Kidney (tissue), 14 donors: ENCODE data around the gene PLEK2. TPM values are rescaled to one million over a fixed set of nuclear protein-coding genes. Genes with fewer than 3 reads are reported as not detected.

Experiments
- DNase-seq, 5 donors: peaks; one replicate each; pipeline ENCODE4 v3.0.0-alpha.2; 2013 to 2020
- FAIRE-seq: peaks from 2 replicates; lab custom pipeline; 2012; peaks lifted over from hg19 to GRCh38; lab: Jason Lieb, UNC
- H3K27ac ChIP-seq, 2 donors: one replicate each; pipeline ENCODE4 v1.7.0; 2013; ENCODE audit warnings: low read depth in 2 of 2, low read length in 2 of 2, inconsistent platforms in 1 of 2
- H3K27me3 ChIP-seq: one replicate; pipeline ENCODE4 v1.7.1; 2013; ENCODE audit warnings: low read length, inconsistent platforms; ENCODE audit not compliant: control insufficient read depth, insufficient read depth
- H3K36me3 ChIP-seq, 3 donors: one replicate each; pipeline versions ENCODE4 v1.7.0 to v1.7.1; 2013; ENCODE audit warnings: low read length in 3 of 3, control low read depth in 1 of 3, inconsistent platforms in 1 of 3; ENCODE audit not compliant: insufficient read depth in 3 of 3, control insufficient read depth in 2 of 3
- H3K4me1 ChIP-seq, 3 donors: one replicate each; pipeline versions ENCODE4 v1.7.0 to v1.7.1; 2013; ENCODE audit warnings: low read length in 3 of 3, inconsistent platforms in 1 of 3, low read depth in 1 of 3; ENCODE audit not compliant: control insufficient read depth in 2 of 3, insufficient read depth in 2 of 3
- H3K4me3 ChIP-seq, 3 donors: one replicate each; pipeline versions ENCODE4 v1.7.0 to v1.8.1; 2013; ENCODE audit warnings: low read length in 3 of 3, control low read depth in 1 of 3, inconsistent platforms in 1 of 3
- H3K9ac ChIP-seq, 3 donors: one replicate each; pipeline versions ENCODE4 v1.7.0 to v1.7.1; 2013; ENCODE audit warnings: low read length in 3 of 3, control low read depth in 1 of 3, inconsistent platforms in 1 of 3
- H3K9me3 ChIP-seq, 3 donors: one replicate each; pipeline versions ENCODE4 v1.7.0 to v1.7.1; 2013; ENCODE audit warnings: low read length in 3 of 3, control low read depth in 1 of 3, inconsistent platforms in 1 of 3; ENCODE audit not compliant: control insufficient read depth in 2 of 3, insufficient read depth in 1 of 3
- intact Hi-C: fragments of 100-400 bp; cut with DNase I; formaldehyde crosslinking; loops from one replicate; pipeline ENCODE4 v1.11.1; 2022
- polyA plus RNA-seq: library from polyadenylated mRNA; stranded (reverse); fragments of 350-450 nt; fragmentation: Illumina TruSeq; extraction: RNeasy Lipid Tissue Mini Kit (QIAGEN cat#74804); gene quantifications from one replicate; pipeline ENCODE4 v1.2.3, GENCODE V29; 2014; ENCODE audit warnings: low read depth, low replicate concordance; ENCODE audit not compliant: insufficient read depth
- total RNA-seq: library from RNA; stranded (reverse); fragmentation: NEBNext Ultra II Directional; extraction: Animal tissue kit (Norgen Biotek cat#: 25700); gene quantifications from one replicate; pipeline ENCODE4 v1.2.1, GENCODE V29; 2021
- TF ChIP-seq, protein P1 (sequence below): IDR thresholded peaks from 3 replicates; pipeline ENCODE4 v1.5.1; 2012; ENCODE audit warnings: mild to moderate bottlenecking, moderate library complexity, borderline replicate concordance; ENCODE audit not compliant: insufficient read depth; ENCODE audit errors: extremely low read depth
- donor health status: control.
- donor health status: control.
- donor health status: control.
- donor health status: control.
- donor health status: control.
- donor health status: DM: yes; HTN: yes; CAD: no.
- donor health status: Normal renal cell carcinoma (clear cell type).

Gene PLEK2
- total and polyA plus RNA-seq, 2 donors from 2014 or later, result 10.8 to 11.4 TPM

DNA sequence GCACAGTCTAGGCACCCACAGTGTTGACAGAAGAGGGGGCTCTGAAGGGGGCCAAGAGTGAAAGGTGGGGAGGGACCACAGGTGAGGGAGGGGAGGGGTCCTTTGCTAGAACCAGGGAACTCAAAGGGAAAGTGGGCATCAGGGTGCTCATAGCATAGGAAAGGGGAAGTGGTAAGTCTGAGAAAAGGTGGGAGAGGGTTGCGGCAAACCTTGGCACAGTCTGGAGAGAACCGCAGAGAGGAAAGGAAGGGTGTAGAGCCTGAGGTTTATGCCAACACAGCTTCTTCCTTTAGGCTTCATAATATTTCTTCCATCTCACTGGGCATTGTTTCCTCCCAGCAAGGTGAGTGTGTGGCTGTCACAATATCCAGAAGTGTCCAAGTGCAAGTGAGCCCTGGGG lies 11.5 kb upstream of the PLEK2 start:
- Histone ChIP-seq H3K27me3 (no peaks in the 10 kb centered on the region), H3K9ac (no peak overlapping the region), H3K4me3 (no peak overlapping the region), H3K36me3 (no peaks in the 10 kb centered on the region), H3K27ac (no peak overlapping the region), H3K4me1 (peaks cover 0 to 3% (median 0%) of the 10 kb centered on the region in 3 donors), H3K9me3 (no peaks in the 10 kb centered on the region)
- intact Hi-C loops, result no loop called here
- DNase-seq (no peak), FAIRE-seq (no peak)
- TF ChIP-seq, protein P1, sequence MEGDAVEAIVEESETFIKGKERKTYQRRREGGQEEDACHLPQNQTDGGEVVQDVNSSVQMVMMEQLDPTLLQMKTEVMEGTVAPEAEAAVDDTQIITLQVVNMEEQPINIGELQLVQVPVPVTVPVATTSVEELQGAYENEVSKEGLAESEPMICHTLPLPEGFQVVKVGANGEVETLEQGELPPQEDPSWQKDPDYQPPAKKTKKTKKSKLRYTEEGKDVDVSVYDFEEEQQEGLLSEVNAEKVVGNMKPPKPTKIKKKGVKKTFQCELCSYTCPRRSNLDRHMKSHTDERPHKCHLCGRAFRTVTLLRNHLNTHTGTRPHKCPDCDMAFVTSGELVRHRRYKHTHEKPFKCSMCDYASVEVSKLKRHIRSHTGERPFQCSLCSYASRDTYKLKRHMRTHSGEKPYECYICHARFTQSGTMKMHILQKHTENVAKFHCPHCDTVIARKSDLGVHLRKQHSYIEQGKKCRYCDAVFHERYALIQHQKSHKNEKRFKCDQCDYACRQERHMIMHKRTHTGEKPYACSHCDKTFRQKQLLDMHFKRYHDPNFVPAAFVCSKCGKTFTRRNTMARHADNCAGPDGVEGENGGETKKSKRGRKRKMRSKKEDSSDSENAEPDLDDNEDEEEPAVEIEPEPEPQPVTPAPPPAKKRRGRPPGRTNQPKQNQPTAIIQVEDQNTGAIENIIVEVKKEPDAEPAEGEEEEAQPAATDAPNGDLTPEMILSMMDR, result no peak

DNA sequence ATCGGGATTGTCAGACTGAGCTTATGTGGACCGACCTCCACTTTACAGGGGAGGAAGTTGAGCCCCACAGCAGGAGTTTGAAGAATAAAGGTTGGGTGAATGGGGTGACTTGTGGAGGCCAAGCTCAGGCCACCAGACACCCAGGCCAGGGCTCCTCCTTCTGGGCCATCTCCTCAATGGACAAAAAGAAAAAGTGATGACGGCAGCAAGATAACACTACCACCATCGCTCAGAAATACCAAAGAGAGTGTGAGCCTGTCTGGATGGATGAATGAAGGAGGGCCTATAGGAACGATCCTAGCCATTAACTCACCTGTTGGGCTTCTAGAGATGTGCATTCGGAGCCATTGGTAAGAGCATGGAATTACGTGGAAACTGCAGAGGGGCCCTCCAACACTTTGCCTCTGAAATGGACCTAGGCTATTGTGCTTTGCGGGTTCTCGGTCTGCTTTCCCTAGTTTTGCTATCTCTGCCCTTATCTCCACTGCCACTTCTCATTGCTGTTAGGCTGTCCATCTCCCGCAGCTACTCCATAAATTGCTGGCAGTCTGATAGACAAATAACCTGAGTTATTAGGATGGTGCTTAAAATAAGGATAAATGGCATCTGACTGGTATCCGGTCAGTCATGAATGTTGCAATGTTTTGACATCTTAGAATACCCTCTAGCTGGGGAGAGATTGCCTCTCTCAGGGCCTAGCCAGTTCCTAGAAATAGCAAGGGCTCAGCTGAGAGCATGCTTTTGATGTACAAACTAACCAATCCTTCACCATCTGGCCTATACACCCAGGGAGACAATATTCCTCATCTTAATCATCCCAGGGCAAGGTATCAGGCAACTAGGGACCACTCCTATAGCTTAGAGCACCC lies 9.6 kb upstream of the PLEK2 start:
- TF ChIP-seq, protein P1, result no peak
- intact Hi-C loops, result no loop called here
- Histone ChIP-seq H3K27ac (no peak overlapping the region), H3K9ac (no peak overlapping the region), H3K4me1 (no peaks in the 10 kb centered on the region), H3K4me3 (no peak overlapping the region), H3K27me3 (peaks cover 2% of the 10 kb centered on the region), H3K9me3 (no peaks in the 10 kb centered on the region), H3K36me3 (no peaks in the 10 kb centered on the region)
- no peak for DNase-seq
- no peak for FAIRE-seq

- H3K9ac ChIP-seq, result no peak overlapping the region
- no peaks in the 10 kb centered on the region for H3K36me3 ChIP-seq
- no peak for DNase-seq
- H3K9me3 ChIP-seq, result no peaks in the 10 kb centered on the region
- H3K4me3 ChIP-seq, result no peak overlapping the region
- TF ChIP-seq, protein P1, result no peak
- FAIRE-seq, result no peak
- H3K4me1 ChIP-seq, result no peaks in the 10 kb centered on the region
- intact Hi-C loops, result no loop called here
- no peak overlapping the region for H3K27ac ChIP-seq
- peaks cover 2% of the 10 kb centered on the region for H3K27me3 ChIP-seq
Observed at GRCh38 chr14:67420102-67420739, 8.3 kb upstream of the PLEK2 start.
